Astrocyte of the spinal cord (primary cell): ENCODE data around the gene MST1.

Experiments
- DNase-seq: peaks from one replicate; pipeline ENCODE4 v3.0.0; 2011; ENCODE audit warnings: low read depth, low spot score
- H3K4me3 ChIP-seq: 2 replicates; pipeline ENCODE4 v1.5.1; 2011; ENCODE audit warnings: low read depth, mild to moderate bottlenecking, low read length, moderate library complexity
- CTCF ChIP-seq: IDR thresholded peaks from 2 replicates; pipeline ENCODE4 v1.5.1; 2012; ENCODE audit warnings: low read depth, mild to moderate bottlenecking, low read length, inconsistent platforms
- in situ Hi-C: cut with HindIII; loops from 2 replicates; pipeline ENCODE4 v1.10.0; 2017; ENCODE audit warnings: low sequenced_read_pairs

MST1 gene

GRCh38 chr3:49714728-49715550 is 25.7 kb upstream of the MST1 start:
- DNase-seq = no peak
- in situ Hi-C loops = no loop called here
- TF ChIP-seq CTCF = no peak
- H3K4me3 ChIP-seq = no peak overlapping the region

DNA sequence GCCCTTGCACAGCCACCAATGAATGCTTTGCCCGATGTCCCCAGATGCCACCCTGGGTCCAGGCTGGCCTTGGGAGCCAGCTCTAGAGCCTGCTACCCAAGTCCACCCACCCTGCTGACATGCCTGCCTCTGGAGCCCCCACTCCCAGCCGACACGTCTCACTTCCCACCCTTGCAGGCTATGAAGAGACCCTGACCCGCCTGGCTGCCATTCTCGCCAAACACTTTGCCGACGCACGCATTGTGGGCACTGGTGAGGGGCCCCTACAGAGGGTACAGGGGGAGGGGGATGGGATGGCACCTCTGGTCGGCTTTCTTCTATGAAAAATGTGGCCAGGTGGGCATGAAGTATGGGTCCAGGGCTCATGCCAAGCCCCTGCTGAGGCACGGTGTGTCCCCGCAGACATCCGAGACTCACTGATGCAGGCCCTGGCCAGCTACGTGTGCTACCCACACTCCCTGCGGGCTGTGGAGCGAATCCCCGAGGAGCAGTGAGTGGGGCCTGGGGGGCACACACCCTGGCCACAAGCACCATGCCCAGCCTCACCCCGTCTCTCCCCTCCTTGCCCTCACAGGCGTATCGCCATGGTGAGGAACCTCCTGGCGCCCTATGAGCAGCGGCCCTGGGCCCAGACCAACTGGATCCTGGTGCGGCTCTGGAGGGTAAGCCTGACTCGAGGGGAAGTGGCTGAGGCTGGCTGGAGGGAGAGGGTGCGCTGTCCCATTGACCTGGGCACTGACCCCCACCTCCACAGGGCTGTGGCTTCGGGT is 24.2 kb upstream of the MST1 start:
- in situ Hi-C loops = no loop called here
- H3K4me3 ChIP-seq = no peak overlapping the region
- no peak for TF ChIP-seq CTCF
- no peak for DNase-seq

GRCh38 chr3:49712631-49713317 is 23.5 kb upstream of the MST1 start:
- DNase-seq = no peak
- no peak overlapping the region for H3K4me3 ChIP-seq
- in situ Hi-C loops = no loop called here
- TF ChIP-seq CTCF = no peak

GRCh38 chr3:49712166-49712565 is 22.9 kb upstream of the MST1 start:
- no peak for DNase-seq
- in situ Hi-C loops = no loop called here
- no peak for TF ChIP-seq CTCF
- no peak overlapping the region for H3K4me3 ChIP-seq

DNA sequence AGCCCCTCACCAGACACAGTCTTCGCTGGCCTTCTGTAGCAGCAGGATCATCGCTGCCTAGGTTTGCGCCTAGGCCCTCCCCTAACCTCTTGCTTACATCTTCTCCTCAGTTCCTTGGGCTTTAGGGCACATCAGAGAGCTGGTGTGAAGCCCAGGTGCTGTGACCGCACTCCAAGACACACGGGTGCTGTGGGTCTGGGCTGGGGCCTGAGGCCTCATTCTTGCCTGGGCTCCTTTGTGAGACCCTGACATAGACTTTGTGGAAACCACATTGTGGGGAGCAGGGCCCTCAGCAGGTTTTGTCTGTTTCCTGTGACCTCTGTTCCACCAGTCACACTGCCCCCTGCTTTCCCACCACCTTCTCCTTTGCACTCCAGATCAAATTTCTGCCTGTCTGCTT is 22.2 kb upstream of the MST1 start:
- in situ Hi-C loops = no loop called here
- DNase-seq = no peak
- H3K4me3 ChIP-seq = no peak overlapping the region
- TF ChIP-seq CTCF = no peak

GRCh38 chr3:49709852-49710251 is 20.6 kb upstream of the MST1 start:
- DNase-seq = no peak
- TF ChIP-seq CTCF = no peak

More at GRCh38 chr3:49709852-49710251, 20.6 kb upstream of the MST1 start:
- in situ Hi-C loops = no loop called here
- H3K4me3 ChIP-seq = no peak overlapping the region
